AG04449 (cell line): ENCODE data around the gene CASTOR1.

Source experiments
- CTCF ChIA-PET: fragments of 350-600 bp; formaldehyde crosslinking; extraction: SDS; loops from one replicate; lab custom pipeline; 2021; ENCODE audit warnings: antibody characterized with exemption; lab: Yijun Ruan, JAX
- POLR2A ChIA-PET: fragments of 400-600, 350-600 bp; formaldehyde crosslinking; extraction: SDS; loops from one replicate; lab custom pipeline; 2020; ENCODE audit warnings: antibody characterized with exemption, inconsistent platforms; lab: Yijun Ruan, JAX
- DNase-seq: peaks from one replicate; pipeline ENCODE4 v3.0.0-alpha.2; 2010; ENCODE audit warnings: low read depth, low spot score
- H3K4me3 ChIP-seq: 2 replicates; pipeline ENCODE4 v1.5.1; 2011; ENCODE audit warnings: low read depth, mild to moderate bottlenecking, control low read depth, low read length
- CTCF ChIP-seq: IDR thresholded peaks from one replicate; pipeline ENCODE4 v1.5.1; 2011; ENCODE audit warnings: mild to moderate bottlenecking, moderate library complexity, low read length, control low read depth, inconsistent platforms; ENCODE audit not compliant: insufficient read depth; ENCODE audit errors: missing control alignments

The CASTOR1 gene

GRCh38 chr22:30252411-30253204 lies 36.7 kb downstream of the CASTOR1 start:
- TF ChIP-seq CTCF: no peak
- POLR2A ChIA-PET: no interaction called here
- no peak for DNase-seq
- H3K4me3 ChIP-seq: no peak overlapping the region
- CTCF ChIA-PET: interaction anchor here (1.2 to 3.9 kb wide), 5 partner anchors 11 to 138 kb away, joined by 3 to 20 read pairs (median 4); no protein-coding TSS in a partner anchor

- ChIA-PET CTCF (interaction anchor here (1.0 to 3.9 kb wide), 8 partner anchors 9 to 141 kb away, joined by 3 to 20 read pairs (median 5); no protein-coding TSS in a partner anchor), POLR2A (interaction anchor here (3.1 kb wide), 1 partner anchor 17 kb away, joined by 11 read pairs; no protein-coding TSS in a partner anchor)
- DNase-seq: no peak
- no peak overlapping the region for H3K4me3 ChIP-seq
- no peak for TF ChIP-seq CTCF
These were observed 37.6 kb downstream of the CASTOR1 start for GRCh38 chr22:30251711-30252110.

GRCh38 chr22:30250661-30251267 lies 38.5 kb downstream of the CASTOR1 start:
- no peak overlapping the region for H3K4me3 ChIP-seq
- peak; percentile 33 for DNase-seq
- no peak for TF ChIP-seq CTCF
- ChIA-PET CTCF (interaction anchor here (0.9 to 3.9 kb wide), 10 partner anchors 10 to 140 kb away, joined by 3 to 20 read pairs (median 5); no protein-coding TSS in a partner anchor), POLR2A (interaction anchor here (0.7 to 3.1 kb wide), 3 partner anchors 12 to 818 kb away, joined by 3 to 11 read pairs (median 3); no protein-coding TSS in a partner anchor)

GRCh38 chr22:30250039-30250565 lies 39.2 kb downstream of the CASTOR1 start:
- ChIA-PET CTCF (interaction anchor here (1.7 to 3.9 kb wide), 5 partner anchors 11 to 140 kb away, joined by 5 to 20 read pairs (median 5); no protein-coding TSS in a partner anchor), POLR2A (interaction anchor here (0.7 to 3.1 kb wide), 2 partner anchors 15 to 817 kb away, joined by 3 to 11 read pairs; no protein-coding TSS in a partner anchor)
- no peak for DNase-seq
- TF ChIP-seq CTCF: no peak
- no peak overlapping the region for H3K4me3 ChIP-seq

GRCh38 chr22:30249049-30250038 lies 40.0 kb downstream of the CASTOR1 start:
- ChIA-PET POLR2A (interaction anchor here (3.1 kb wide), 1 partner anchor 14 kb away, joined by 11 read pairs; no protein-coding TSS in a partner anchor), CTCF (interaction anchor here (0.6 to 3.9 kb wide), 6 partner anchors 12 to 144 kb away, joined by 3 to 20 read pairs (median 6); no protein-coding TSS in a partner anchor)
- DNase-seq: no peak
- no peak overlapping the region for H3K4me3 ChIP-seq
- no peak for TF ChIP-seq CTCF
